ENCODE measurements around the gene CHRM2.

CHRM2 gene

DNA sequence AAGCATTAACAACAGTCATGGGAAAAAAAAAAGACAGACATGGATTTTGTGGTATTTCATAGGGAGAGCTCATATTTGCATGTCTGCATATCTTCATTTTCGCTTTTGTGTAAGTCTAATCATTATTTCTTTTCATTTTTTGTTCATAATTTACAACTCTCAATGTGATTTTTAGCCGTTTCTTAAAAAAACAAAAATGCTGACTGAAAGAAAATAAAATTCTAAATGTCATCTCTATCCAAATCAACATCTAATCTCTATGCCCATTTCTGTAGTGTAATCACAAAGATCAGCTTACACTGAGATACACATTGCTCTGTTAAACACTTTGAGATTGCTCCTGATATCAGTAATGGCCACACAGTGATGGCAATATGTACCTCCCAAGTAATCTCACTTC lies 29.2 kb downstream of the CHRM2 start:
- no peak for DNase-seq

DNA sequence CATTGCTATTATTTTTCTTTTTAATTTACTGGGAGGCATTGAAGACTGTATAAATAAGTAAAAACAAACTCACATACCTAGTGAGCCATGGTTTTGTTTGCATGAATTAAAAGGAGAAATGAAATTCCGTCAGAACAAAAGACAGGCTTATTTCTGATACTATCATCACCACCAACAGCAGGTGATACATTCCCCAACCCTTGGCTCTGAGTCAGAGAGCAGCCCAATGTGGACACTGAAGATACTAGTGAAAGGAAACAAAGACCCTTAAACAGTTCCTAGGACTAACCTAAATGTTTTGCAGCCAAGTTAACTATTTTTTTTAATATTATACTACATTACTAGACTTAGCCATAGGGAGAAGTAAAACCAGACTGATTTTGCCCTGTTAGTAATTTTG lies 31.6 kb downstream of the CHRM2 start:
- no peak for DNase-seq

GRCh38 chr7:136910771-136911170 lies 42.3 kb downstream of the CHRM2 start:
- no peak for DNase-seq

GRCh38 chr7:136911344-136911743 lies 42.9 kb downstream of the CHRM2 start:
- DNase-seq = no peak

DNA sequence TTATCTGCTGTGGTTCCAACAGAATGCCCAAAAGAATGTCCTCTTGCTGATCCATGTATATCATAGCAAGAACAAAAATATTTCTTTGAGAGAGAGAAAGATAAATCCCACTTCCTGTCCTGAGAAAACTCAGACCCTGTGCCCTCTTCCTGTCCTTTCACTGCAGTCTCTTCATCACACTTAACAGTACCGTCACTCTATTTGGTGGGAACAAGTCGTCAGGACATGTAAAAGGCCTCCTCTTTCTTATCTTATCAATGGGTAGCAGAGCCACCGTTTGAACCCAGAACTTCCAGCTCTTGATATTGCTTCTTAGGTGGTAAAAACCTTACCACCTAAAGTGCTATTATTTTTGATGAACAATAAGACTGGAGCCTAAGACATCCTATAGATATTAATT lies 43.9 kb downstream of the CHRM2 start:
- no peak for DNase-seq

DNA sequence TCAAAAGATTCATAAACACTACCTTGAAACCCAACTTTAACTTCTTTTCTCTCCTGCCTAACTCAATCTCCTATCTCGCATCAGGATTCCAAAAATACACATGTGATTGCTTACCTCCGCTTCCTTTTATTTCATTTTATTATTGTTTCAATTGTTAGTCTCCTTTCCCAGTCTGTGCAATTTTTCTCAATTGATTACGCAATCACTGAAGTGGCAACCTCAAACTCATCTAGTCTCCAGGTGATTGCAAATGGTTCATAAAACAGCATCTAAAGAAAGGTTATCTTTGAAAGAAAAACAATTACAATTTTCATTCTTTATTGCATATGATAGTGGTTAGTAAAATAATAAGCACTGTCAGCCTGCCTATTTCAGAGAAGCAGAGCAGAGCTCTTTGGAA lies 45.6 kb downstream of the CHRM2 start:
- no peak for DNase-seq

DNA sequence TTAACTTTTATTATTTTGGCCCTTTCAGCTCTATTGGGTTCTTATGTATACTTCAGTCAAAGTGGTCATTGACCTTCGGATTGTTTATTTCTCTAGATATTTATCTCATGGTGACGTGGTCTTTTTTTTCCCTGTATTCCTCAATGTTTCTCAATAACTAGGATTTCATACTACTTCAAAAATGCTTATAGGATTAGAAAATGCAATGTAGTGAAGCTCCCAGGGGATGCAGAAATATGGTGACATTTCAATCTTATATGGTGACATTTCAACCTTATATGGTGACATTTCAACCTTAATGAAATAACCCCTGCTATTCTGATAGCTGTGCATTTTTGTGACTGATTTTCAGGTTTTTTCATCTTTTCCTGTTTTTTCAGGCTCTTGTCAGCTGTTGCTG lies 51.4 kb downstream of the CHRM2 start:
- no peak for DNase-seq

DNA sequence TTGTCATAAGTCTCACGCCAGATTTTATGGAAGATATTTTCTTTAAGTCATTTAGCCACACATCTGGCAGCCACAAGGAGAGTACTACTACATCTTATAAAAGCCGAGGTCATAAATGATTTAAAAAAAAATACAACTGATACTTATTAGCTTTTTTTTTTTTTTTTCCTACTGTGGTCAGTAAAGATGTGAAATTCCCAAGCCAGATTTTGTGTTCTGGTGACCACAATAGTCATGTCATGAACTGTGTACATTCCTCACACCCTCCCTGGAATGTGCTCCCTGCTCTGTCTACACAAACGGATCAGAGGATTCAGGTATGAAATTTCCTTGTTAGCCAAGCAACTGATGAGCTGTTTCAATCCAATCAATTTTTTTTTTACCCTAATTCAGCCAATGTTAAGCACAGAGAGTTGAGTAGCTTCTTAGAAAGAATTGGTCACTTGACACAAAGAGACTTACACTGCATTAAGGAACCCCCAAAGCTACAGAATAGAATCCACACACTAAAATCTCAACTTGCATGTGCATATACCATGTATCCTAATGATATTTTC lies 54.7 kb downstream of the CHRM2 start:
- no peak for DNase-seq

- DNase-seq = no peak
Measured at GRCh38 chr7:136925044-136925443, 56.6 kb downstream of the CHRM2 start.

DNA sequence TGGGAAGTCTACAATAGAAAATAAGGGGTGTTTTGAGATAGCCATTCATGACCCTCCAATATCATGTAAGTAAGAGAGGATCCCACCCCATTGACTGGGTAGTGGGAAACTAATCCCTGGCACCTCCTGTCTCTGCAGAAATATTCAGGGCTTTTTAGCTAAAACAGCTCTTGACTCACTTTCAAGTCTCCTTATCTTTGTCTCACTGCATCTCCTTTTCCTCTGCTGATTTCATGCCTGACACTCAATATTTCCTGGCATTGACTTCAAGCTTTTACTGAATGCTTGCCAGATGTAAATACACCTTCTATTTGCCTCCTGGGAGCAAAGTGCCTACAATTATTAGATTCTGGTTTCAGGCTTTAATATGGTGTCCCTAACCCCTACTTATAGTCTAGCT lies 57.1 kb downstream of the CHRM2 start:
- DNase-seq = no peak

DNA sequence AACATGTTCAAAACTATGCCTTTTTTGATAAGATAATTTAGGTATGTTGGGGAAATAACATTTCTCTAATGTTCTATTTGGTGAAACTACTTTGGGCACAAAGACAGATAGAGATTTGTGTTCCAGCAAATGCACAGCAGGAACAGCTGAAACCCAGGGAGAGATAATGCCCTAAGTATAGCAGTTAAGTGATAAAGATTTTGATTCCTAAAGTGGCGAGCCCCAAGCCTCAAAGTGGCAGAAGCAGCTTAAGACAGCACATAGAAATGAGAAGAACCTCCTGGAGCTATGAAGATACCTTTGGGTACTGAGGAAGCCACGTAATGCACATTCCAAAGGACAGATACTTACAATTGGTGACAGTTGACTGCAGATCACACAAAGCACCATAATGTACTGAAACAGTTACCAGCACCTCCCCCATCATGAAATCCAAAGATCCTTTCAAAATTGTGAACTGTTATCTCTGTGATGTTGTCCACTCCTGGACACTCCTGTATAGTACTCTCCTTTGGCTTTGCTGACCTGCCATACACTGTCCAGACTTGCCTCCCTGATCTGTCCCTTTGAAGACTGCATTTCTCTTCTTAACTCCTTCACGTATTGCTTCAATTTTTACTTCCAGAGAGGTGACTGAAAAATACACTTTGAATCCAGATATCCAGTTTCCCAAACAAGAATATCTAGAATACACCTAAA lies 62.9 kb downstream of the CHRM2 start:
- no peak for DNase-seq

GRCh38 chr7:136937436-136937835 lies 69.0 kb downstream of the CHRM2 start:
- no peak for DNase-seq

- no peak for DNase-seq
Measured at GRCh38 chr7:136938476-136938875, 70.0 kb downstream of the CHRM2 start.

DNA sequence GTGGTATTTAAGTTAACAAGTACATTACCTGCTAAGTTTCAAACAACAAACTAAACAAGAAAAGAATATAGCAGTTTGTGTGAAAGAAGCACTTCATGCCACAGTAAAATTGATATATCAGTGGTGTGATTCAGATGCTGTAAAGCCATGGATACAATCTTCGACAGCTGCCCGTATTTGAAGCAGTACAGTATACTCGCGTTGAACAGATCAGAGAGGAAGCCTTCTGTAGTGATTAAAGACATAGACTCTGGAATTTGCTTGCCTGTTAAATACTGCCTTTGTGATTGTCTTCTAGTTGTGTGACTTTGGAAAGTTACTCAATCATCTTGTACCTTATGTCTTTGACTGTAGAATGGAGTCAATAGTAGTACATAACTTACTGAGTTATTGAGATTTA lies 71.7 kb downstream of the CHRM2 start:
- DNase-seq = no peak

DNA sequence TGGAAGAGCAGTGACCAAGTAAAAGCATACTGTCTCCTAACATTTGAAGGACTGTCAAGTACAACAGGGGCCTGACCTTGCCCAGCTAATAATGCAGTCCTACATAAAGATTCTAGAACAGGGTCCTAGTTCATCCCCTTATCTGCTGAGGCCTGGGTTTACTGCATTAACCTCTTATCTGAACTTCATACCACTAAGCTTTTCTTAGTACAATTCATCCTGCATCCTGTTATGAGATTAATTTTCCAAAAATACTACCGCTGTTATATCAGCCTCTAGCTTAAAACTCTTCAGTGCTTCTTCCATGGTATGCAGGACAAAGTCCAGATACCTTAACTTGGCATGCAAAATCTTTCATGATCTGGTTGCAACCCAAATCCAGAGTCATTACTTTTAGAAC lies 72.5 kb downstream of the CHRM2 start:
- DNase-seq = no peak

DNA sequence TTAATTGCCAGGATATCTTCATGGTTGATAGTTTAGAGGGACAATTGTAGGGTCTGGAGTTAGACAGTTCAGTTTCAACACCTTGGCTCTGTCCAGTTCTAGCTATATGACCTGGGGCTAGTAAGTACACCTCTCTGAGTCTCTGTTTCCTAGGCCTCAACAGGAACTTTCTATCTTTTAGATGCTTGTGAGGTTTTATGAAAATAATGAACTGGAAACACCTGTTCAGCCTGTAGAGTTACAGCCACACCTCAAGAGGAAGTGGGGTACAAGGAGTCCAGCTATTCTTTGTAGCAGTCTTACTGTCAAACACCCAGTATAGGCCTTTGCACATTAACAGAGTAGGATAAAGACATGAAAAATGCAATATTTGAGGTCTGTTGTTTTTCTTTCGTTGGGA lies 73.4 kb downstream of the CHRM2 start:
- no peak for DNase-seq

DNA sequence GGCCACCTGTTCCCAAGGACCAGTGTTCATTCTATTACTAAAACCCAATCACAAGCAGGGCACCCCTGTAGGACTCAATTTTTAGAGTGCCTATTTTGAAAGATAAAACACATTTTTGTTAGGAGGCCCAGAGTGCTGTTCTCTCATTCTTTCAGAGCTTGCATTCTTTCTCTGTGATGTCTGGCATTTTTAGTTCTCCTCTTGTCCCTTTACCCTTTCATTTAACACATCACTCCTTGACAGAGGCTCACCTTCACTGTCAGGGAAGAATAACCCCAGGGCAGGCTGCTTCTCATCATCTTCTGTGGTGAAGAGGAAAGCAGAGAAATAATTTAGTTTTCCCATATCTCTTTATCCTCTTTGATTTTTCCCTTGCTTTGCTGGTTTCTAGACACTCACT lies 73.9 kb downstream of the CHRM2 start:
- no peak for DNase-seq

- DNase-seq = no peak
Measured at GRCh38 chr7:136942994-136943393, 74.5 kb downstream of the CHRM2 start.

GRCh38 chr7:136947347-136947746 lies 78.9 kb downstream of the CHRM2 start:
- DNase-seq = no peak

DNA sequence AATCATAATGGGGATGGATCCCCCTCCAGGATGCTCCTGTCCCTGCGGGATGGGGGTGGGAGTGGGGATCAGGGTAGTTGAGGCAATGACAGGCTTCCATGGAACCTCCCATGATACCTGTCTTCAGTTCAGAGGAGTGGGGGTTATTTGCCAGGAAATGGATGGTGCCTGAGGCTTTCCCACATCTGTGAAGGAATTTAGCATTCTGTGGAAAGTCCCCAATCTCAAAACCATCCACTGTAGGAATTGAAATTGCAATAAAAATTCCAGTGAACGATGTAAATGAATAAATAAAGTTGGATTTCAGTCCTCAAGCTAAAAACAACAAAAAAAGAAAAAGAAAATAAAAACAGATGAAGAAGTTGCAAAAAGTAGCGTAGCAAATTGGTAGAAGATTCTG lies 81.9 kb downstream of the CHRM2 start:
- DNase-seq = no peak

DNA sequence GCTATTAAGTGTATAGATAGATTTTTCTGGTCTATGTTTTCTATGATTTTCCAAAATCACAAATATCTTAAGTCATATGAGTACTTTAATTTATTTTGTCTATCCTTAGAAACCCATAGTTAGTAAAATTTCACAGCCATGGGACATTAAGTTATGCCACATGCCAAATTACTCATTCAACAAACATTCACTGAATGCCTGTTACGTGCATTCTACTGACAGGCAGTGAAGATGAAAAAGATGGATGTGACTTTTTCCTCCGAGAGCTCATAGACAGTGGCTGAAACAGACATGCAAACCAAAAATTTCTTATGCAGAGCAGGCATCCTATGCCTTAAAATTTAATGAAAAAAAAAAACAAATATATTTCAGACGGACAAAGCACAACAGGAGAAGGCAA lies 84.9 kb downstream of the CHRM2 start:
- DNase-seq = no peak

- DNase-seq = no peak
Measured at GRCh38 chr7:136956232-136956631, 87.8 kb downstream of the CHRM2 start.

GRCh38 chr7:136956671-136957070 lies 88.2 kb downstream of the CHRM2 start:
- no peak for DNase-seq

DNA sequence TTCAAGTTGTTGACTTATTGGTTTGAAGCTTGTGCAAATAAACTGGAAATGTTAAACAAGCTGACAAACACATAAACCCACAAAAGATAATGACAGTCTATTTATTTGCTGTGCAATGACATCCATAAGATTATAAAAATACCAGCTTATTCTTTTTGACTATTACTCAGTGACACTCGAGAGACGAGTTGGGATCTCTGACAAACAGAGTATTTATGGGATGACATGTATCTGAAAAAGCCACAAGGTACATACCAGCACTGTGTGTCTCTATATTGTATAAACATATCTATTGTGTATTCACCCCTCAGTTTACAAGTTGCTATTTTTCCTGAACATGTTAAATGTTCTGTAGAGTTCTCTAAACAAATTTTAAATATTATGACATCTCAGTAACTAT lies 88.9 kb downstream of the CHRM2 start:
- DNase-seq = no peak

DNA sequence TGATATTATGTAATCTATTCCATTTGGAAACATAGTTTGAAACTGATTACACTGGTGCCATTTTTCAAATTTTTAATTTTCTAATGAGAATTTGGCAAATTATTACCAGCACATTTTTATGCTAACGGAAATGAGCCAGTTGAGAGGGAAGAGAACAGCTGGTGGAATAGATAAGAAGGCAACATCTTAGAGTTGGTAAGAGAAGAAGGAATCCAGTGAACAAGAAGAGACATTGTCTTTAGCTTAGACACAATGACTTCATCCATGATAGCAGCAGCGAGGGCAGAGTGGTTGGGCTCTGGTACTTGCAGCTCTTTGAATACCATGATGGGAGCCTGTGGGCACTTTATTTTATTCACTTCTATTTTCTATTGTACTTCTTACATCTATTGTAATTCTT lies 89.6 kb downstream of the CHRM2 start:
- no peak for DNase-seq

Data from GOT3 (cell line).